Measurements from ENCODE around the gene FNIP2.

The FNIP2 gene

GRCh38 chr4:158805635-158806471 is 37.0 kb downstream of the FNIP2 start:
- TF ChIP-seq RAD21 (IDR thresholded peaks at IDR 0.05; ENCODE audit: low read depth) = no peak
- TF ChIP-seq, protein P1, sequence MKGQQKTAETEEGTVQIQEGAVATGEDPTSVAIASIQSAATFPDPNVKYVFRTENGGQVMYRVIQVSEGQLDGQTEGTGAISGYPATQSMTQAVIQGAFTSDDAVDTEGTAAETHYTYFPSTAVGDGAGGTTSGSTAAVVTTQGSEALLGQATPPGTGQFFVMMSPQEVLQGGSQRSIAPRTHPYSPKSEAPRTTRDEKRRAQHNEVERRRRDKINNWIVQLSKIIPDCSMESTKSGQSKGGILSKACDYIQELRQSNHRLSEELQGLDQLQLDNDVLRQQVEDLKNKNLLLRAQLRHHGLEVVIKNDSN (IDR thresholded peaks at IDR 0.05) = no peak
- TF ChIP-seq EP300 (IDR thresholded peaks at IDR 0.05; ENCODE audit: borderline replicate concordance) = no peak
- TF ChIP-seq FOXM1 (IDR thresholded peaks at IDR 0.05; ENCODE audit: borderline replicate concordance, low read depth) = no peak
- TF ChIP-seq TAF1 (IDR thresholded peaks at IDR 0.05; ENCODE audit: low read depth) = no peak

- TF ChIP-seq NFIC (IDR thresholded peaks at IDR 0.05) (no peak), TEAD4 (IDR thresholded peaks at IDR 0.05) (no peak)
Measured at GRCh38 chr4:158807691-158808090, 38.9 kb downstream of the FNIP2 start.

DNA sequence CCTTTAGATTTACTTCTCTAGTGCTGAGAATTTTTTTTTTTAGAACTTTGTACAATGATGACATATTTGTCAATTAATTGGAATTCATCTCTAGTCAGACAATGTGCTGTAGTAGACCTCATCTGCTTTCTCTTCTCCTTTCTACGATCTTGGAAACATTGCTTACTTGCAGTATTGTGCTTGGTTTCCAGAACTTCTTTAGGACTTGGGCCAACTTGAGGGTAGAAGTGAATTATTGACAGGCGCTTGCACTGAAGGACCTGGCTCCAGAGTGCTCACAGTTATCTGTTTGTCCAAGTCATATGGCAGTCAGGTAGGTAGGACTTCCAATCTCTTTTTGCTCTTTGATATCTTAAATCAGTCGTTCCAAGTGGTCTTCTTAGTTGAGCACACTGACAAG is 39.6 kb downstream of the FNIP2 start:
- TF ChIP-seq NFIC (IDR thresholded peaks at IDR 0.05) (no peak), YY1 (IDR thresholded peaks at IDR 0.05; ENCODE audit: low read depth) (no peak), MAX (IDR thresholded peaks at IDR 0.05) (no peak)

GRCh38 chr4:158809611-158810486 is 41.0 kb downstream of the FNIP2 start:
- no peak for TF ChIP-seq EGR1 (IDR thresholded peaks at IDR 0.05)
- no peak for TF ChIP-seq ZBTB7A (IDR thresholded peaks at IDR 0.05; ENCODE audit: low read depth)
- no peak for TF ChIP-seq FOXM1 (IDR thresholded peaks at IDR 0.05; ENCODE audit: borderline replicate concordance, low read depth)
- TF ChIP-seq MAX (IDR thresholded peaks at IDR 0.05) = no peak
- TF ChIP-seq RAD21 (IDR thresholded peaks at IDR 0.05; ENCODE audit: low read depth) = no peak
- TF ChIP-seq TAF1 (IDR thresholded peaks at IDR 0.05; ENCODE audit: low read depth) = no peak
- no peak for TF ChIP-seq TCF12 (IDR thresholded peaks at IDR 0.05; ENCODE audit: low read depth)
- TF ChIP-seq CEBPB (IDR thresholded peaks at IDR 0.05) = no peak
- TF ChIP-seq NFIC (IDR thresholded peaks at IDR 0.05) = no peak
- no peak for TF ChIP-seq YY1 (IDR thresholded peaks at IDR 0.05; ENCODE audit: low read depth)

GRCh38 chr4:158810487-158811215 is 41.8 kb downstream of the FNIP2 start:
- TF ChIP-seq TCF12 (IDR thresholded peaks at IDR 0.05; ENCODE audit: low read depth) (no peak), FOXM1 (IDR thresholded peaks at IDR 0.05; ENCODE audit: borderline replicate concordance, low read depth) (no peak), MAX (IDR thresholded peaks at IDR 0.05) (no peak), TAF1 (IDR thresholded peaks at IDR 0.05; ENCODE audit: low read depth) (no peak), ZBTB7A (IDR thresholded peaks at IDR 0.05; ENCODE audit: low read depth) (no peak), RAD21 (IDR thresholded peaks at IDR 0.05; ENCODE audit: low read depth) (no peak)
- TF ChIP-seq, protein P2, sequence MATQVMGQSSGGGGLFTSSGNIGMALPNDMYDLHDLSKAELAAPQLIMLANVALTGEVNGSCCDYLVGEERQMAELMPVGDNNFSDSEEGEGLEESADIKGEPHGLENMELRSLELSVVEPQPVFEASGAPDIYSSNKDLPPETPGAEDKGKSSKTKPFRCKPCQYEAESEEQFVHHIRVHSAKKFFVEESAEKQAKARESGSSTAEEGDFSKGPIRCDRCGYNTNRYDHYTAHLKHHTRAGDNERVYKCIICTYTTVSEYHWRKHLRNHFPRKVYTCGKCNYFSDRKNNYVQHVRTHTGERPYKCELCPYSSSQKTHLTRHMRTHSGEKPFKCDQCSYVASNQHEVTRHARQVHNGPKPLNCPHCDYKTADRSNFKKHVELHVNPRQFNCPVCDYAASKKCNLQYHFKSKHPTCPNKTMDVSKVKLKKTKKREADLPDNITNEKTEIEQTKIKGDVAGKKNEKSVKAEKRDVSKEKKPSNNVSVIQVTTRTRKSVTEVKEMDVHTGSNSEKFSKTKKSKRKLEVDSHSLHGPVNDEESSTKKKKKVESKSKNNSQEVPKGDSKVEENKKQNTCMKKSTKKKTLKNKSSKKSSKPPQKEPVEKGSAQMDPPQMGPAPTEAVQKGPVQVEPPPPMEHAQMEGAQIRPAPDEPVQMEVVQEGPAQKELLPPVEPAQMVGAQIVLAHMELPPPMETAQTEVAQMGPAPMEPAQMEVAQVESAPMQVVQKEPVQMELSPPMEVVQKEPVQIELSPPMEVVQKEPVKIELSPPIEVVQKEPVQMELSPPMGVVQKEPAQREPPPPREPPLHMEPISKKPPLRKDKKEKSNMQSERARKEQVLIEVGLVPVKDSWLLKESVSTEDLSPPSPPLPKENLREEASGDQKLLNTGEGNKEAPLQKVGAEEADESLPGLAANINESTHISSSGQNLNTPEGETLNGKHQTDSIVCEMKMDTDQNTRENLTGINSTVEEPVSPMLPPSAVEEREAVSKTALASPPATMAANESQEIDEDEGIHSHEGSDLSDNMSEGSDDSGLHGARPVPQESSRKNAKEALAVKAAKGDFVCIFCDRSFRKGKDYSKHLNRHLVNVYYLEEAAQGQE (IDR thresholded peaks at IDR 0.05; ENCODE audit: low read depth) = no peak
- TF ChIP-seq, protein P1 (IDR thresholded peaks at IDR 0.05) = no peak

DNA sequence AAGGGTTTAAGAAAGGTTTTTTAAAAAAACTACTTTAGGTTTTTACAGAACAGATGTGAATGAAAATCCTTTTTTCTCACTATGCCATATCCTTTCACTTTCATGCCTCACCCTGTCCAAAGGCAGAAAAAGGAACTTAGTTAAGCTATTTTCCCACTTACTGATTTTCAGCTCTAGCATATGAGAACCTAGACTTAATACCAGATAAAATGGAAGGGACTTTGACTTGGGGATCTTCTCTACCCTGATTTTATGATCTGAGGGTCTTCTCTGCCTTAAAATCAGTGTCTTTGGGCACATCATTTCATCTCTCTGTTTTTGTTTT is 42.4 kb downstream of the FNIP2 start:
- TF ChIP-seq, protein P2 (IDR thresholded peaks at IDR 0.05; ENCODE audit: low read depth) = no peak
- TF ChIP-seq TCF12 (IDR thresholded peaks at IDR 0.05; ENCODE audit: low read depth) = no peak
- TF ChIP-seq NFIC (IDR thresholded peaks at IDR 0.05) = no peak
- TF ChIP-seq EGR1 (IDR thresholded peaks at IDR 0.05) = no peak
- TF ChIP-seq, protein P1 (IDR thresholded peaks at IDR 0.05) = no peak
- no peak for TF ChIP-seq TAF1 (IDR thresholded peaks at IDR 0.05; ENCODE audit: low read depth)
- no peak for TF ChIP-seq CREB1 (IDR thresholded peaks at IDR 0.05; ENCODE audit: low read depth)
- TF ChIP-seq ZBTB7A (IDR thresholded peaks at IDR 0.05; ENCODE audit: low read depth) = no peak
- TF ChIP-seq FOXM1 (IDR thresholded peaks at IDR 0.05; ENCODE audit: borderline replicate concordance, low read depth) = no peak
- TF ChIP-seq YY1 (IDR thresholded peaks at IDR 0.05; ENCODE audit: low read depth) = no peak
- TF ChIP-seq TEAD4 (IDR thresholded peaks at IDR 0.05) = no peak
